Activated T-helper 1 cell treated with anti-CD3 and anti-CD28 coated beads, Interleukin-12 subunit alpha, Interleukin-12 subunit beta, Interleukin-2, Interleukin-4 antibody, amounts not matched to agents 30 ng/mL and 10 ng/mL and 1 ng/mL, durations not matched to agents 14 hours and 24 hours and 36 hours (primary cell): ENCODE results near the gene PER2. TPM values are rescaled to one million over a fixed set of nuclear protein-coding genes. Genes with fewer than 3 reads are reported as not detected.
"Not testable (repeated sequence)": the region's sequence is repeated elsewhere in the genome, so short reads cannot be mapped to it uniquely, and the experiment has no call there.

Experiments
- DNase-seq: peaks from one replicate; pipeline ENCODE4 v3.0.0; 2021; ENCODE audit warnings: low spot score
- H3K27ac Mint-ChIP-seq: one replicate; pipeline ENCODE4 v1.8.0; 2021; ENCODE audit warnings: mild to moderate bottlenecking, mixed read lengths
- H3K27me3 Mint-ChIP-seq: one replicate; pipeline ENCODE4 v1.8.0; 2022; ENCODE audit warnings: mild to moderate bottlenecking, moderate library complexity, mixed read lengths; ENCODE audit not compliant: insufficient read depth
- H3K36me3 Mint-ChIP-seq: one replicate; pipeline ENCODE4 v1.8.0; 2021; ENCODE audit warnings: low read depth, mixed read lengths
- H3K4me1 Mint-ChIP-seq: one replicate; pipeline ENCODE4 v1.8.0; 2021; ENCODE audit warnings: low read depth, mixed read lengths
- H3K4me3 Mint-ChIP-seq: one replicate; pipeline ENCODE4 v1.8.0; 2021; ENCODE audit warnings: mild to moderate bottlenecking, moderate library complexity, mixed read lengths
- H3K9me3 Mint-ChIP-seq: one replicate; pipeline ENCODE4 v1.8.0; 2021; ENCODE audit warnings: mixed read lengths
- intact Hi-C: fragments of 100-400 bp; cut with micrococcal nuclease; formaldehyde crosslinking; loops from one replicate; pipeline ENCODE4 v1.15.1; 2024
- total RNA-seq: library from RNA; stranded (reverse); gene quantifications from 2 replicates; pipeline ENCODE4 v1.2.3, GENCODE V29; 2022

Gene PER2
- total RNA-seq, 1 donor from 2014 or later = 21.2 TPM

DNA sequence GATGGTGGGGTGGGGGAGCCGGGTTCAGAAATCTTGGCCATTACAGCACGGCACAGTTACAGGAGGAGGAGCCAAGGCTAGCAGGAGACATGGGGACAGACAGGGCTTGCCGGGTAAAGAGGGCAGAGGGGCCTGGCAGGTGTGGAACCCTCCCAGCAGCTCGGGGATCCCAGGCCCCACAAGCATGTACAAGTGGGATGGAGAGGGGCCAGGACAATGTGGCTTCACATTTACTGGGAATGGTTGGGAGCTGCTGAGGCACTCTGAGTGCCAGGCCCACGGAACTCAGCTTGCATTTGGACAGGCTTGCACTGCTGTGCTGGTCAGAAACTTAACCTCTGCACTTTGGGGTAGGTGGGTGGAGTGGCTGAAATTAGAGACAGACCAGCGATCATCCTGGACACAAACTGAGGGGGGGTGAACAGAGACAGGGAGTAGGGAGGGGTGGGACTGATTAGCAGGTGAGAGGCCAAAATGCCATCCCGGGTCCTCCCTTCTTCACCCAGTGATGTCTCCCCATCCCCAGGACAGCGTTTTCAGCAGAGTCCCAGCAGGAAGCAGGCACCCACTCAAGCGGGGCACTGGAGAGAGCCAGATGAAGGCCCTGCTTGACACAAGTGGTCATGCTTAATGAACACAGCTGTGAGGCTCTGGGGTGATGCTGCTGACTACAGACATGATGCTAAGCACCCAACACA is 9.6 kb downstream of the PER2 start:
- Mint-ChIP-seq H3K4me3 (no peak overlapping the region), H3K36me3 (peaks cover 12% of the 10 kb centered on the region), H3K27ac (no peak overlapping the region), H3K4me1 (no peaks in the 10 kb centered on the region), H3K27me3 (no peaks in the 10 kb centered on the region), H3K9me3 (no peaks in the 10 kb centered on the region)
- DNase-seq = no peak
- intact Hi-C loops = no loop called here

DNA sequence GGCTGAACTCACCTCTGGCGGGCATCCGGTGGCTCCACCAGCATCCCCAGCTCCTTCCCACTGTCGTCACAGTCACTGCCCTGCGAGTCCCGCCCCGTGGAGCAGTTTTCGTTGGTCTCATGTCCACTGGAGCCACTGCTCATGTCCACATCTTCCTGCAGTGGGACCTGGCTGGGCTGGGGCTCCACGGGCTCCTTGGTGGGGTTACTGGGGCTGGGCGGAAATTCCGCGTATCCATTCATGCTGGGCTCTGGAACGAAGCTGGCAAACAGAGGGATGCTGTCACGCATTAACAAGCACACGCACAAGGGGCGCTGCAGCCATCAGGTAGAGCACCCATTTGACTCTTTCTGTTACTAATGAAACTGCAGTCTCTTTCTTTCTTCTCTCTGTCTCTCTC is 10.7 kb downstream of the PER2 start:
- no peak overlapping the region for H3K27ac Mint-ChIP-seq
- no peak for DNase-seq

DNA sequence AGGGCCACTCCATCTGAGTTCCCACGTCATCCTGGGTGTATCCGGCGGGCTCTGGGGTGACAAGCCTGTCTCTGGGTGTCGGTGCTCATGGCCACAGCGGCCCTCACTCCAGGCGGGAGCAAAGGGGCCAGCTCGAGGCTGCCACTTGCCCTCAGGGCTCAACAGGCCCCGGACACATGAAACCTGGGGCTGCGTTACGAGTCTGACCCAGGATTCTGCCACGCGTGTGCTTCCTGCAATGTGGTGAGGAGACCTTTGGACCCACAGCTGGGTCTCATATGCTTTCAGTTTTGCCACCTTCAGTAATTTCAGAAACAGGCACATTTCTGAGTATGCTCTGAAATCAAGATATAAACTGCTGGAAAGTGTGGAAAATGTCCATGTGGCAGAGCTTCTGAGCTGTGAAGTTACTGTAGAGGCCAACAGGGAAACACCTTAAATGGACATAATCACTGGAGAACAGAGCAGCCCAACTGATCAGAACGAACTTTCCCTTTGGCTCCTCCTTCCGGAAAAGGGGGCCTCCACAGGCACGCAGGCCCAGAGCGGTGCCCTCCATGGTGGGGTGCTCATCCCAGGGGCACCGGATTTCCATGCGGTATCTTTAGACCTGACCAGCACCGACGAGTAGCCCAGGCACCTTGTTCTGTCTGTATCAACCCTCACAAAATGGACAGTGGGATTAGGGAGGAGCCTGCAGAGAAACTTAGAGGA is 14.1 kb downstream of the PER2 start:
- Mint-ChIP-seq H3K36me3 (peaks cover 17% of the 10 kb centered on the region), H3K27ac (no peak overlapping the region), H3K4me3 (no peak overlapping the region), H3K27me3 (no peaks in the 10 kb centered on the region), H3K4me1 (no peaks in the 10 kb centered on the region), H3K9me3 (no peaks in the 10 kb centered on the region)
- no peak for DNase-seq
- intact Hi-C loops = no loop called here

More for the DNA sequence above, 10.7 kb downstream of the PER2 start:
- Mint-ChIP-seq H3K27me3 (no peaks in the 10 kb centered on the region), H3K36me3 (peaks cover 15% of the 10 kb centered on the region), H3K9me3 (no peaks in the 10 kb centered on the region), H3K4me1 (no peaks in the 10 kb centered on the region), H3K4me3 (no peak overlapping the region)
- intact Hi-C loops = no loop called here

DNA sequence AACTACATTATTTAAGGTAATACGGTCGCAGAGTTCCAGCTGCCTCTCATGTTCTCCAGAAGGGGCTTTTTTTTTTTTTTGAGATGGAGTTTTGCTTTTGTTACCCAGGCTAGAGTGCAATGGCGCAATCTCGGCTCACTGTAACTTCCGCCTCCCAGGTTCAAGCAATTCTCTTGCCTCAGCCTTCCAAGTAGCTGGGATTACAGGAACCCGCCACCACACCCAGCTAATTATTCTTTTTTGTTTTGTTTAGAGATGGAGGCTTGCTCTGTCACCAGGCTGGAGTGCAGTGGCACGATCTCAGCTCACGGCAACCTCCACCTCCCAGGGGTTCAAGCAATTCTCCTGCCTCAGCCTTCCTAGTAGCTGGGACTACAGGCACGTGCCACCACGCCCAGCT is 15.0 kb downstream of the PER2 start:
- not testable (repeated sequence) for DNase-seq

DNA sequence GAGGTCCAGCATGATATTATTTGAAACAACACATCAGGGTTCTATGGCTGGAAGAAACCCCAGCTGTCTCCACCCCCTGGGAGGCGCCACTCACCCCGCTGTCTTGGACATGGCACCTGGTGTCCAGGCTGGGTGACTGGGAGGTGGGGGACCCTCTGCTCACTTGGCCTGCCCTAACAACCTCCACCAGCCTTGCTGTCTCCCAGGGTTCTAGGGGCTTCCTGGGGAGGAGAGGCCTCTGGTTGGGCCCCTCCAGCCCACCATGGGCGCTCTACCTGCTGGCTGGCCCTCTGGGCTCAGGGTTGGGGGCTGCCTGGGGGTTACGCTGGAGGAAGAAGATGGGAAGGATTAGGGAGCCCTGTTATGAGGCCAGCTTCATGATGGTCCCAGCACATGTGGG is 16.3 kb downstream of the PER2 start:
- H3K27ac Mint-ChIP-seq = no peak overlapping the region
- no peaks in the 10 kb centered on the region for H3K4me1 Mint-ChIP-seq
- H3K36me3 Mint-ChIP-seq = peaks cover 20% of the 10 kb centered on the region
- no peaks in the 10 kb centered on the region for H3K9me3 Mint-ChIP-seq
- intact Hi-C loops = no loop called here
- H3K27me3 Mint-ChIP-seq = no peaks in the 10 kb centered on the region
- no peak for DNase-seq
- H3K4me3 Mint-ChIP-seq = no peak overlapping the region

More for the DNA sequence above, 15.0 kb downstream of the PER2 start:
- H3K27ac Mint-ChIP-seq, H3K4me3 Mint-ChIP-seq, intact Hi-C loops, H3K27me3 Mint-ChIP-seq, H3K9me3 Mint-ChIP-seq, H3K4me1 Mint-ChIP-seq: not testable (repeated sequence)
- H3K36me3 Mint-ChIP-seq = peaks cover 17% of the 10 kb centered on the region

DNA sequence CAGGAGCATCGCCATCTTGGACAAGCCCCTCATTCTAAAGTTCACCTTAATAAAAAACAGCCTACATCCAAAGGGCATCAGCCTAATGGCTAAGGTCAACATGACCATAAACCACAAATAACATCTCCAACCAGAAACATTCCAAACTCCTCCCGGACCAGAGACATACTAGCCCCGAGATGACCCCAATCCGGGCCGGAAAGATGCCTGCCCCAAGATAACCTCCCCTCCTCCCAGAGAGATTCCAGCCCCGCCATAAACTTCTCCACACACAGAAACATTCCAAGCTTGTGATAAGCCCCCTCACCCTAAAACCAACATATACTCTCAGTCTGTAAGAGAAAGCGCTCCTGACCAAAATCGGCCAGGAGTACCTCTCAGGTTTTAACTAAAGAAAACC is 16.7 kb downstream of the PER2 start:
- DNase-seq, H3K27ac Mint-ChIP-seq, H3K4me3 Mint-ChIP-seq, H3K27me3 Mint-ChIP-seq, H3K9me3 Mint-ChIP-seq, intact Hi-C loops, H3K4me1 Mint-ChIP-seq: not testable (repeated sequence)
- H3K36me3 Mint-ChIP-seq = peaks cover 18% of the 10 kb centered on the region

DNA sequence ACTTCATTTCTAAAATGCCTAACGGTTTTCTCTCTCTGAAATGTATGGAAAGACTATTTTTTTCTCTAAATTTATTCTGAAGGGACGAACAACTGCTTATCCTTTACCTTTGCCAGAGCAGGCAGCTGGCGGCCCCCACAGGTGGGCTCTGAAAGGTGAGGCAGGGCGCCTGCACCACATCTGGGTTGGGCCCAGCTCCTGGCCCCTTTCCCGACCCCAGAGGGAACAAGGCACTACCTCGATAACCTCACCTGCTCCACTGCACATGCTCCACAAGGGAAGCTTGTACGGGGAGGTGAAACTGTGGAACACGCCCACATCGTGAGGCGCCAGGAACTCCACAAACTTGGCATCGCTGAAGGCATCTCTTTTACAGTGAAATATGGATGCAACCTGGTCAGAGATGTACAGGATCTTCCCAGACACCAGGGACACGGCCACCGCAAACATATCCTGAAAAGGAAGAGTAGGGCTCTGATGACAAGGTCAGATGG is 17.3 kb downstream of the PER2 start:
- Mint-ChIP-seq H3K36me3 (peaks cover 14% of the 10 kb centered on the region), H3K9me3 (no peaks in the 10 kb centered on the region), H3K27ac (no peak overlapping the region), H3K4me1 (no peaks in the 10 kb centered on the region), H3K4me3 (no peak overlapping the region), H3K27me3 (no peaks in the 10 kb centered on the region)
- intact Hi-C loops = no loop called here
- DNase-seq = no peak

DNA sequence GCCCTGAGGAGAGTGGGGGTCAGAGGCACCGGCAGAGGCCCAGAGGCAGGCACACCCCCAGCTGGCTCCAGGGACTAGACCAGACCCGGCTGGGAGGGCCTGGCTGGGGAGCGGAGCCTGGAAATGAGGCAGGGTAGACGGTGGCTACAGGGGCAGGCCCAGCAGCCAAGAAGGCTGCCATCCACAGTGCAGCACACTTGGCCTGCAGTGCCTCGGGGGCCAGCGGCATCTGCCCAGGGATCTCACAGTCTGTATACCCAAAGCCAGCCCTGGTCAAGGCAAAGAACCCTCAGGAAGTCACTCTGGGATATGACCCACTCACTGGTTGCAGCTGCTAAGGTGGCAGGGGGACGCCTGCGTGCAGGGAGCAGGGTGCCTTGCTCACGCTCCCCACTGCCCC is 17.8 kb downstream of the PER2 start:
- H3K4me1 Mint-ChIP-seq = no peaks in the 10 kb centered on the region
- H3K9me3 Mint-ChIP-seq = no peaks in the 10 kb centered on the region
- no peak for DNase-seq
- intact Hi-C loops = no loop called here
- no peak overlapping the region for H3K27ac Mint-ChIP-seq
- H3K27me3 Mint-ChIP-seq = no peaks in the 10 kb centered on the region
- H3K4me3 Mint-ChIP-seq = no peak overlapping the region
- peaks cover 14% of the 10 kb centered on the region for H3K36me3 Mint-ChIP-seq

DNA sequence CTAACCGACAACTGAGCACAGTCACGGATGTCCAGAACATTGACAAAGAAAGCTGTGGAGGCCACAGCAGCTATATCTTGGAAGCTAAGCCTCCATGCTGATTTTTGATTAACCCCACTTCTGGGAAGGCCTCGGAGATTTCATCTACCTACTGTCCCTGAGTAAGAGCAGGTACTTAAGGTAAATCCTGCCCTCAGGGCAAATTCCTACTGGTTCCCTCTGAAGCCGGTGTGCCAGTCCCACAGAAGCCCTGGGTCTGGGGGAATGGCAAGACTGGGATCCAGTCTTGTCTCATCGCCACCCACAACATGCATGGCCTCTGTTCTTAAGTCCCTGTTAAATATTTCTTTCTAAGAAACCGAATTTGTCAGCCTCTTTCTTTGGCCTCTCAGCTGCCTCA is 18.7 kb downstream of the PER2 start:
- H3K36me3 Mint-ChIP-seq = peaks cover 10% of the 10 kb centered on the region
- intact Hi-C loops = no loop called here

DNA sequence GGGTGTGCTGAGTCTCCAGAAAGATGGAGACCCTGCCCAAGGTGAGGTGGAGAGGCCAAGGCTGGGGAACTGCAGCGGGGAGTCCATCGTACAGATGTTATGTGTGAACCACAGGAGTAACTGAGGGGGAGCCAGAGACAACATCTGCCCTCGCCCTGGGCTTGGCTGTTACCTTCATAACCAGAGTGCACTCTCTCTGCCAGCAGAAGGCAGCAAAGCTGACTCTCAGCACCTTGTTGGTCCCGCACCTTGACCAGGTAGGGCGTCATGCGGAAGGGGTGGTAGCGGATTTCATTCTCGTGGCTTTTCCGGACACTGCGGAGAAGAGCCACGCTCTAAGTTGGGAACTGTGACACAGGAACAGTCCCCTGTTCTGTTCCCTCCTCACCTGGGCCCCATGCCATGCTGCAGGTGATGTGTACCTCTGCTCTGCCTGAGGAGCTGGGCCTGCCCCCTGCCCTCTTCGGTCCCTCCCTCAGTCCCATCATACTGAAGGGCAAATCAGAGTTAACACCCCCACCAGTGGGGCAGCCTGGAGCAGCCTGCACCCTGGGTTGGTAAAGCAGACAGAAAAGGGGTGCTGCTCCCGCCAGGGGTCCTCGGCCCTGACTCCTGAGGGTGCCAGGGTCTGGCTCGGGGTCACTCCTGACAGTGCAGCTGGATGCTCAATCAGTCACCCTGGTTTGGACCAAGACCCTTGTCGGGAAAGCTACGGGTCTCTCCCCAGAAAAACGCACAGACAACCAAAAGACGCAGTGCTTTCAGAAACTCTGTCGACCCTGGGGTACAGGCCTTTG is 20.3 kb downstream of the PER2 start:
- peaks cover 7% of the 10 kb centered on the region for H3K4me1 Mint-ChIP-seq
- H3K27ac Mint-ChIP-seq = no peak overlapping the region
- no peaks in the 10 kb centered on the region for H3K27me3 Mint-ChIP-seq
- DNase-seq = no peak
- H3K4me3 Mint-ChIP-seq = no peak overlapping the region
- no peaks in the 10 kb centered on the region for H3K9me3 Mint-ChIP-seq
- intact Hi-C loops = no loop called here
- H3K36me3 Mint-ChIP-seq = peaks cover 13% of the 10 kb centered on the region

More for the DNA sequence above, 18.7 kb downstream of the PER2 start:
- no peak overlapping the region for H3K27ac Mint-ChIP-seq
- no peaks in the 10 kb centered on the region for H3K27me3 Mint-ChIP-seq
- H3K4me3 Mint-ChIP-seq = no peak overlapping the region
- H3K4me1 Mint-ChIP-seq = no peaks in the 10 kb centered on the region
- H3K9me3 Mint-ChIP-seq = no peaks in the 10 kb centered on the region
- no peak for DNase-seq

DNA sequence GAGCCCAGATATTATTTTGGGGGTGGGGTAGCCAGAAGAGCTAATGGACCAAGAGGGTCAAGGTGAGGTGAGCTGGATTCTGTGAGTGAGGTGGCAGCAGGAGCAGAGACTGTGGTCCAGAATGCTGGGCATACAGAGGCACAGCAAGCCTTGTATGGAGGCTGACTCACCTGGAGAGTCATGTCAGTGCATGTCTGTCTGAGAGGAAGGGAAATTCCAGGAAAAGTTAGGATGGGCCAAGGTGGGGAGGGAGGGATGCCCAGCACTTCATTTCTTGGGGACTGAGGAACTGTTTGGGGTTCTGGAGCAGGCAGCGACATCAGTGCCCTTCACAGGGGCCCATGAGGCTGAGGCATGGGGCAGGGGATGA is 21.1 kb downstream of the PER2 start:
- intact Hi-C loops = no loop called here
- Mint-ChIP-seq H3K36me3 (peaks cover 15% of the 10 kb centered on the region), H3K4me3 (no peak overlapping the region), H3K4me1 (peaks cover 7% of the 10 kb centered on the region), H3K27me3 (no peaks in the 10 kb centered on the region), H3K27ac (no peak overlapping the region), H3K9me3 (no peaks in the 10 kb centered on the region)
- DNase-seq = no peak

DNA sequence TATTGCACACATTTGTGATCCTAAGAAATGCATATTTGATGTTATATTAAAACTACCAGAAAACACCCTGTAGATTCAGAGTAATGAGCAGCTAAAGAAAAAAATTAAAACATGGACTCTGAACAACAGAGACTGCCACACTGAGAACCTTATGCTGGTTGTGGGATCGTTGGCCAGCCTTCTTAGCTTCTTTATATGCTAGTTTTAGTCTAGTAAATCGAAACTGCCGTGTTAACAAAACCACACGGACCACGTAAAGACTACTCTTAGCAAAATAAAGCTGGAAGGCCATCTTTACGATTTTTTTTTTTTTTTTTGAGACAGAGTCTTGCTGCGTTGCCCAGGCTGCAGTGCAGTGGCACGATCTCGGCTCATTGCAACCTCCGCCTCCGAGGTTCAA is 22.8 kb downstream of the PER2 start:
- no peak overlapping the region for H3K27ac Mint-ChIP-seq
- no peaks in the 10 kb centered on the region for H3K27me3 Mint-ChIP-seq
- peaks cover 7% of the 10 kb centered on the region for H3K4me1 Mint-ChIP-seq
- no peak overlapping the region for H3K4me3 Mint-ChIP-seq
- no peak for DNase-seq
- H3K36me3 Mint-ChIP-seq = peaks cover 13% of the 10 kb centered on the region
- intact Hi-C loops = no loop called here
- no peaks in the 10 kb centered on the region for H3K9me3 Mint-ChIP-seq

DNA sequence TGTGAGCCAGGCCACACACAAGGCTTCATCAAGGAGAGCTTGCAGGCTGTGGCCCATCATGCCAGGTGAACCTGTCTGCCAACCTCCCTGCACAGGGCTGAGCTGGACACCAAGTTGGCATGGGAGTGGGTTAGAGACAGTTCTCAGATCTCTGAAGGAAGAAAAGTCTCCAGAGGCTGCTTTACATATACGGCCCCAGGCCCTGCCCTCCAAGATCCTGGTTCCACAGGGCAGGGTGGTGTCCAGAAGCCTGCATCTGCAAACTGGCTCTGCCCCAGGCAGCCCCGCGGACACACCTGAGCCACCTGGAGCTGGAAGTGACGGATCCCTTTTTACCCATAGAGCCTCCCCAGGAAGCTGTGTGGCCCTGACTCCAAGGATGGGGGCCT is 24.3 kb downstream of the PER2 start:
- intact Hi-C loops = loop anchor here (5.0 kb wide), 1 partner anchor 107 kb away; the partner anchor contains the start of gene ERFE
- Mint-ChIP-seq H3K27me3 (no peaks in the 10 kb centered on the region), H3K4me1 (peaks cover 7% of the 10 kb centered on the region), H3K9me3 (no peaks in the 10 kb centered on the region), H3K4me3 (no peak overlapping the region), H3K36me3 (peaks cover 19% of the 10 kb centered on the region), H3K27ac (no peak overlapping the region)
- DNase-seq = no peak
